SK-N-SH treated with all-trans-retinoic acid at 6 μM for 48 hours (cell line): ENCODE measurements around the gene TMIE.

ENCODE experiments used
- ATAC-seq: fragments of 200-7000 bp; cut with Tn5 transposase; 3 replicates; pipeline ENCODE4 v1.9.1; 2020; ENCODE audit warnings: mild to moderate bottlenecking, moderate library complexity
- ARNTL ChIP-seq: fragments of 450-650 bp; formaldehyde crosslinking; IDR thresholded peaks from 2 replicates; pipeline ENCODE4 v1.5.0; 2020; ENCODE audit warnings: low read depth, mild to moderate bottlenecking, moderate library complexity, borderline replicate concordance
- BACH2 ChIP-seq: fragments of 250-450 bp; sonication (Bioruptor Pico); IDR thresholded peaks from 2 replicates; pipeline ENCODE4 v1.9.0; 2021; ENCODE audit warnings: mild to moderate bottlenecking, borderline replicate concordance
- CREB5 ChIP-seq: fragments of 250-450 bp; sonication (Bioruptor Pico); IDR thresholded peaks from 2 replicates; pipeline ENCODE4 v1.5.1; 2020; ENCODE audit warnings: low read depth, mild to moderate bottlenecking, moderate library complexity
- CSDC2 ChIP-seq: fragments of 250-450 bp; sonication (Bioruptor Pico); IDR thresholded peaks from 2 replicates; pipeline ENCODE4 v1.5.0; 2020; ENCODE audit warnings: mild to moderate bottlenecking, moderate library complexity
- CSRNP3 ChIP-seq: fragments of 250-450 bp; sonication (Bioruptor Pico); IDR thresholded peaks from 2 replicates; pipeline ENCODE4 v1.5.1; 2021; ENCODE audit warnings: mild to moderate bottlenecking, moderate library complexity
- ESRRG ChIP-seq: fragments of 250-450 bp; sonication (Bioruptor Pico); IDR thresholded peaks from 2 replicates; pipeline ENCODE4 v1.6.1; 2021; ENCODE audit warnings: mild to moderate bottlenecking
- GLIS3 ChIP-seq: fragments of 250-450 bp; sonication (Bioruptor Pico); IDR thresholded peaks from 2 replicates; pipeline ENCODE4 v1.5.0; 2020; ENCODE audit warnings: mild to moderate bottlenecking, moderate library complexity
- ISL1 ChIP-seq: fragments of 250-450 bp; sonication (Bioruptor Pico); IDR thresholded peaks from 2 replicates; pipeline ENCODE4 v2.1.2; 2022; ENCODE audit warnings: mild to moderate bottlenecking, moderate library complexity
- OSR1 ChIP-seq: fragments of 250-450 bp; sonication (Bioruptor Pico); IDR thresholded peaks from 2 replicates; pipeline ENCODE4 v1.8.0; 2022; ENCODE audit warnings: moderate library complexity, mild to moderate bottlenecking, inconsistent platforms
- PATZ1 ChIP-seq: fragments of 250-450 bp; sonication (Bioruptor Pico); IDR thresholded peaks from 2 replicates; pipeline ENCODE4 v1.8.0; 2020; ENCODE audit warnings: mild to moderate bottlenecking, moderate library complexity, borderline replicate concordance
- POU6F1 ChIP-seq: fragments of 250-450 bp; sonication (Bioruptor Pico); IDR thresholded peaks from 2 replicates; pipeline ENCODE4 v1.8.0; 2021; ENCODE audit warnings: low read depth, mild to moderate bottlenecking, moderate library complexity, borderline replicate concordance
- PPARA ChIP-seq: fragments of 250-450 bp; sonication (Bioruptor Pico); IDR thresholded peaks from 2 replicates; pipeline ENCODE4 v1.5.0; 2020; ENCODE audit warnings: mild to moderate bottlenecking, borderline replicate concordance
- RARB ChIP-seq: fragments of 250-450 bp; sonication (Bioruptor Pico); IDR thresholded peaks from 2 replicates; pipeline ENCODE4 v1.8.0; 2021; ENCODE audit warnings: mild to moderate bottlenecking, moderate library complexity
- TCF4 ChIP-seq: fragments of 250-450 bp; sonication (Bioruptor Pico); IDR thresholded peaks from 2 replicates; pipeline ENCODE4 v1.8.0; 2021; ENCODE audit warnings: mild to moderate bottlenecking, moderate library complexity, borderline replicate concordance
- TOX ChIP-seq: fragments of 250-450 bp; sonication (Bioruptor Pico); IDR thresholded peaks from 2 replicates; pipeline ENCODE4 v1.8.0; 2021; ENCODE audit warnings: mild to moderate bottlenecking, moderate library complexity, borderline replicate concordance
- ZC3H10 ChIP-seq: fragments of 250-450 bp; sonication (Bioruptor Pico); IDR thresholded peaks from 2 replicates; pipeline ENCODE4 v1.5.1; 2021; ENCODE audit warnings: mild to moderate bottlenecking, moderate library complexity
- ZFP3 ChIP-seq: fragments of 250-450 bp; sonication (Bioruptor Pico); IDR thresholded peaks from 2 replicates; pipeline ENCODE4 v1.5.0; 2020; ENCODE audit warnings: mild to moderate bottlenecking, moderate library complexity
- ZFP30 ChIP-seq: fragments of 450-650 bp; formaldehyde crosslinking; IDR thresholded peaks from 2 replicates; pipeline ENCODE4 v1.5.0; 2022; ENCODE audit warnings: mild to moderate bottlenecking, moderate library complexity
- ZNF565 ChIP-seq: fragments of 450-650 bp; formaldehyde crosslinking; conservative IDR thresholded peaks from 2 replicates; pipeline ENCODE4 v1.5.0; 2020; ENCODE audit warnings: low read depth, mild to moderate bottlenecking, moderate library complexity
- ZNF70 ChIP-seq: fragments of 450-650 bp; formaldehyde crosslinking; IDR thresholded peaks from 2 replicates; pipeline ENCODE4 v1.5.0; 2020; ENCODE audit warnings: mild to moderate bottlenecking, moderate library complexity
- ZNF8 ChIP-seq: fragments of 450-650 bp; formaldehyde crosslinking; IDR thresholded peaks from 2 replicates; pipeline ENCODE4 v1.5.0; 2020; ENCODE audit warnings: mild to moderate bottlenecking, moderate library complexity

TMIE gene

GRCh38 chr3:46656778-46657556, 44.2 kb upstream of the TMIE start (continued):
- TF ChIP-seq POU6F1 (CRISPR knock-in tag) (no peak), PATZ1 (CRISPR knock-in tag) (no peak), ZNF70 (CRISPR knock-in tag) (no peak)

- no peak for ATAC-seq
- no peak for TF ChIP-seq ZFP3 (CRISPR knock-in tag)
- TF ChIP-seq PATZ1 (CRISPR knock-in tag) = no peak
- no peak for TF ChIP-seq ZC3H10
- no peak for TF ChIP-seq ESRRG
- TF ChIP-seq TCF4 (CRISPR knock-in tag) = no peak
- TF ChIP-seq TOX (CRISPR knock-in tag) = no peak
- TF ChIP-seq ZNF565 (CRISPR knock-in tag) = no peak
- no peak for TF ChIP-seq CSRNP3 (CRISPR knock-in tag)
- no peak for TF ChIP-seq ZNF8 (CRISPR knock-in tag)
These were observed 41.9 kb upstream of the TMIE start for GRCh38 chr3:46659285-46659684.

GRCh38 chr3:46660003-46660402, 41.2 kb upstream of the TMIE start:
- ATAC-seq = no peak
- TF ChIP-seq CSDC2 (CRISPR knock-in tag) (no peak), OSR1 (CRISPR knock-in tag) (no peak), PATZ1 (CRISPR knock-in tag) (no peak), ZFP3 (CRISPR knock-in tag) (no peak), ZNF565 (CRISPR knock-in tag) (no peak), ISL1 (CRISPR knock-in tag) (no peak), CREB5 (CRISPR knock-in tag) (no peak), BACH2 (CRISPR knock-in tag) (no peak), ESRRG (no peak), ARNTL (no peak), PPARA (no peak), RARB (no peak), GLIS3 (no peak), ZFP30 (CRISPR knock-in tag) (no peak)
